Measurements from ENCODE around the gene KLHL29. TPM values are rescaled to one million over a fixed set of nuclear protein-coding genes. Genes with fewer than 3 reads are reported as not detected.

The KLHL29 gene
- polyA plus RNA-seq, 1 donor from 2014 or later: 42.4 TPM

DNA sequence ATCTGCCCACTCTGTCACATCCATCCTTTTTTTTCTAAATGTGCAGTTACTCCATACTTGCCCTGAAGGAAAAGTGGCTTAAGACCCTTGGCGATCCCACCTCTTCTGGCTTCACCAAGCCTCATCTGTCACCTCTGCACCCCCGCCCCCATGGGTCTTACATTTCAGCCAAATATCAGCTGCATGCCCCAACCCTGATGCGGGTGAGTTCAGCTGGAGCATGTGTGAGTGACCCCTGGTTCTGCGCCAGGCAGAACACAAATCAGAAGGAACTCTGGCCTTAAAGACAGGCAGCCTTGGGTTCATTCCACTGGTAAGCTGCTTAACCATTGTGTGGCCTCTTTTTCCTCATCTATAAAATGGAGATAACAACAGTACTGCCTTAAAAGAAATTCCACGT is 194.7 kb downstream of the KLHL29 start:
- Histone ChIP-seq H3K9ac (ENCODE audit: low read length) (no peak overlapping the region), H3K79me2 (replicated peaks; ENCODE audit: insufficient read depth, low read length) (no peaks in the 10 kb centered on the region), H3K9me3 (ENCODE audit: low read length) (no peaks in the 10 kb centered on the region), H3K9me2 (ENCODE audit: insufficient read depth, low read length) (no peaks in the 10 kb centered on the region), H3K27me3 (ENCODE audit: insufficient read depth, low read depth, low read length) (no peaks in the 10 kb centered on the region), H3K4me3 (ENCODE audit: low read length) (no peak overlapping the region), H3K27ac (ENCODE audit: low read length) (no peak overlapping the region), H4K20me1 (ENCODE audit: insufficient read depth) (peaks cover 3% of the 10 kb centered on the region), H2AFZ (ENCODE audit: low read depth, low read length) (no peak overlapping the region), H3F3A (ENCODE audit: insufficient read depth, low read length, poor library complexity, severe bottlenecking) (no peaks in the 10 kb centered on the region), H3K36me3 (ENCODE audit: insufficient read depth, low read length) (no peaks in the 10 kb centered on the region), H3K4me2 (ENCODE audit: low read length) (no peak overlapping the region)
- no peak for TF ChIP-seq REST (IDR thresholded peaks at IDR 0.05; ENCODE audit: borderline replicate concordance)
- no peak for TF ChIP-seq MXI1 (conservative IDR thresholded peaks at IDR 0.05; ENCODE audit: poor library complexity, severe bottlenecking)
- TF ChIP-seq CTCF (IDR thresholded peaks at IDR 0.05; ENCODE audit: poor library complexity, severe bottlenecking): no peak
- TF ChIP-seq POLR2AphosphoS5 (IDR thresholded peaks at IDR 0.05): no peak
- TF ChIP-seq SMC3 (conservative IDR thresholded peaks at IDR 0.05; ENCODE audit: poor library complexity): no peak
- no peak for TF ChIP-seq TAF1 (IDR thresholded peaks at IDR 0.05; ENCODE audit: low read depth)
- no peak for TF ChIP-seq EP300 (conservative IDR thresholded peaks at IDR 0.05; ENCODE audit: poor library complexity, severe bottlenecking)
- no peak for TF ChIP-seq RAD21 (conservative IDR thresholded peaks at IDR 0.05)
- no peak for TF ChIP-seq EZH2 (IDR thresholded peaks at IDR 0.05; ENCODE audit: borderline replicate concordance, insufficient read depth, low read length, poor library complexity, severe bottlenecking)

- Histone ChIP-seq H3K9me2 (ENCODE audit: insufficient read depth, low read length) (no peaks in the 10 kb centered on the region), H3K9me3 (ENCODE audit: low read length) (no peaks in the 10 kb centered on the region), H3K79me2 (replicated peaks; ENCODE audit: insufficient read depth, low read length) (no peaks in the 10 kb centered on the region), H3K4me3 (ENCODE audit: low read length) (no peak overlapping the region), H3K9ac (ENCODE audit: low read length) (no peak overlapping the region), H3K27me3 (ENCODE audit: insufficient read depth, low read depth, low read length) (no peaks in the 10 kb centered on the region), H3K36me3 (ENCODE audit: insufficient read depth, low read length) (no peaks in the 10 kb centered on the region), H3K27ac (ENCODE audit: low read length) (no peak overlapping the region), H3F3A (ENCODE audit: insufficient read depth, low read length, poor library complexity, severe bottlenecking) (no peaks in the 10 kb centered on the region), H2AFZ (ENCODE audit: low read depth, low read length) (no peak overlapping the region), H3K4me2 (ENCODE audit: low read length) (no peak overlapping the region), H4K20me1 (ENCODE audit: insufficient read depth) (peaks cover 3% of the 10 kb centered on the region)
- TF ChIP-seq RAD21 (conservative IDR thresholded peaks at IDR 0.05) (no peak), POLR2AphosphoS5 (IDR thresholded peaks at IDR 0.05) (no peak), MXI1 (conservative IDR thresholded peaks at IDR 0.05; ENCODE audit: poor library complexity, severe bottlenecking) (no peak), EP300 (conservative IDR thresholded peaks at IDR 0.05; ENCODE audit: poor library complexity, severe bottlenecking) (no peak), CTCF (IDR thresholded peaks at IDR 0.05; ENCODE audit: poor library complexity, severe bottlenecking) (no peak), REST (IDR thresholded peaks at IDR 0.05; ENCODE audit: borderline replicate concordance) (no peak), EZH2 (IDR thresholded peaks at IDR 0.05; ENCODE audit: borderline replicate concordance, insufficient read depth, low read length, poor library complexity, severe bottlenecking) (no peak), TAF1 (IDR thresholded peaks at IDR 0.05; ENCODE audit: low read depth) (no peak)
Measured at GRCh38 chr2:23583467-23583866, 198.5 kb downstream of the KLHL29 start.
